RWPE2 (cell line): Measurements from ENCODE around the gene SULT2B1.

Experiments used
- ATAC-seq: fragments of 200-7000 bp; cut with Tn5 transposase; 3 replicates; pipeline ENCODE4 v1.9.1; 2021; ENCODE audit warnings: low read depth
- DNase-seq: peaks from one replicate; pipeline ENCODE4 v3.0.0-alpha.2; 2020; ENCODE audit warnings: low spot score
- H3K27ac ChIP-seq: fragments of 450-650 bp; 2 replicates; pipeline ENCODE4 v1.5.1; 2017; ENCODE audit warnings: mild to moderate bottlenecking; ENCODE audit not compliant: poor library complexity, severe bottlenecking
- H3K27me3 ChIP-seq: fragments of 250-450 bp; sonication (Bioruptor Pico); 2 replicates; pipeline ENCODE4 v1.5.1; 2021; ENCODE audit warnings: mild to moderate bottlenecking, moderate library complexity; ENCODE audit not compliant: insufficient read depth, poor library complexity, severe bottlenecking
- H3K36me3 ChIP-seq: fragments of 250-450 bp; sonication (Bioruptor Pico); 2 replicates; pipeline ENCODE4 v1.5.1; 2020; ENCODE audit warnings: low read depth, mild to moderate bottlenecking, moderate library complexity
- H3K4me1 ChIP-seq: fragments of 250-450 bp; sonication (Bioruptor Pico); 2 replicates; pipeline ENCODE4 v1.5.1; 2021; ENCODE audit warnings: mild to moderate bottlenecking, moderate library complexity; ENCODE audit not compliant: insufficient read depth, poor library complexity, severe bottlenecking
- H3K4me3 ChIP-seq: fragments of 250-450 bp; sonication (Bioruptor Pico); 2 replicates; pipeline ENCODE4 v1.5.1; 2021; ENCODE audit warnings: mild to moderate bottlenecking, moderate library complexity; ENCODE audit not compliant: severe bottlenecking
- H3K9me3 ChIP-seq: fragments of 250-450 bp; sonication (Bioruptor Pico); 2 replicates; pipeline ENCODE4 v1.5.1; 2021; ENCODE audit warnings: mild to moderate bottlenecking, moderate library complexity; ENCODE audit not compliant: severe bottlenecking
- CTCF ChIP-seq: fragments of 450-650 bp; IDR thresholded peaks from one replicate; pipeline ENCODE4 v1.5.1; 2017; ENCODE audit warnings: mild to moderate bottlenecking, moderate library complexity; ENCODE audit not compliant: poor library complexity, severe bottlenecking

SULT2B1 gene

GRCh38 chr19:48633148-48634035 is 81.4 kb downstream of the SULT2B1 start:
- Histone ChIP-seq H3K27ac (peak overlapping the region; percentile 90), H3K4me3 (no peak overlapping the region), H3K36me3 (peaks cover 17% of the 10 kb centered on the region), H3K27me3 (no peaks in the 10 kb centered on the region), H3K4me1 (peaks cover 29% of the 10 kb centered on the region), H3K9me3 (no peaks in the 10 kb centered on the region)
- TF ChIP-seq CTCF: no peak
- ATAC-seq (no peak), DNase-seq (no peak)

GRCh38 chr19:48634036-48634342 is 82.0 kb downstream of the SULT2B1 start:
- peaks cover 29% of the 10 kb centered on the region for H3K4me1 ChIP-seq
- H3K9me3 ChIP-seq: no peaks in the 10 kb centered on the region
- no peak for ATAC-seq
- peak overlapping the region; percentile 90 for H3K27ac ChIP-seq
- H3K36me3 ChIP-seq: peaks cover 17% of the 10 kb centered on the region
- no peaks in the 10 kb centered on the region for H3K27me3 ChIP-seq
- H3K4me3 ChIP-seq: peak overlapping the region; percentile 6
- no peak for TF ChIP-seq CTCF
- no peak for DNase-seq

GRCh38 chr19:48634424-48635262 is 82.7 kb downstream of the SULT2B1 start:
- DNase-seq: peak; percentile 96
- TF ChIP-seq CTCF: no peak
- peak overlapping the region; percentile 90 for H3K27ac ChIP-seq
- peak overlapping the region; percentile 48 for H3K4me3 ChIP-seq
- H3K4me1 ChIP-seq: peaks cover 29% of the 10 kb centered on the region
- peaks cover 17% of the 10 kb centered on the region for H3K36me3 ChIP-seq
- no peaks in the 10 kb centered on the region for H3K9me3 ChIP-seq
- no peaks in the 10 kb centered on the region for H3K27me3 ChIP-seq
- peak; percentile 40 for ATAC-seq

GRCh38 chr19:48635263-48635965 is 83.4 kb downstream of the SULT2B1 start:
- Histone ChIP-seq H3K4me3 (peak overlapping the region; percentile 48), H3K9me3 (no peaks in the 10 kb centered on the region), H3K36me3 (peaks cover 14% of the 10 kb centered on the region), H3K4me1 (peaks cover 29% of the 10 kb centered on the region), H3K27me3 (no peaks in the 10 kb centered on the region), H3K27ac (peak overlapping the region; percentile 90)
- ATAC-seq: no peak
- DNase-seq: no peak
- TF ChIP-seq CTCF: no peak
